ENCODE data around the gene CMSS1.

CMSS1 gene

GRCh38 chr3:99895131-99895696, 77.6 kb downstream of the CMSS1 start:
- H3K4me3 ChIP-seq (ENCODE audit: low read depth, low read length) = no peak overlapping the region
- no peak for DNase-seq (ENCODE audit: low read depth)
- no peak for TF ChIP-seq CTCF (IDR thresholded peaks at IDR 0.05; ENCODE audit: insufficient read depth, low read depth, low read length, missing control alignments)

GRCh38 chr3:99895703-99896441, 78.2 kb downstream of the CMSS1 start:
- no peak for DNase-seq (ENCODE audit: low read depth)
- TF ChIP-seq CTCF (IDR thresholded peaks at IDR 0.05; ENCODE audit: insufficient read depth, low read depth, low read length, missing control alignments) = no peak
- no peak overlapping the region for H3K4me3 ChIP-seq (ENCODE audit: low read depth, low read length)

GRCh38 chr3:99896482-99896881, 78.8 kb downstream of the CMSS1 start:
- H3K4me3 ChIP-seq (ENCODE audit: low read depth, low read length) = no peak overlapping the region
- DNase-seq (ENCODE audit: low read depth) = no peak
- TF ChIP-seq CTCF (IDR thresholded peaks at IDR 0.05; ENCODE audit: insufficient read depth, low read depth, low read length, missing control alignments) = no peak

GRCh38 chr3:99899603-99900002, 81.9 kb downstream of the CMSS1 start:
- H3K4me3 ChIP-seq (ENCODE audit: low read depth, low read length) = no peak overlapping the region
- TF ChIP-seq CTCF (IDR thresholded peaks at IDR 0.05; ENCODE audit: insufficient read depth, low read depth, low read length, missing control alignments) = no peak
- DNase-seq (ENCODE audit: low read depth) = no peak

- no peak for TF ChIP-seq CTCF (IDR thresholded peaks at IDR 0.05; ENCODE audit: insufficient read depth, low read depth, low read length, missing control alignments)
- no peak overlapping the region for H3K4me3 ChIP-seq (ENCODE audit: low read depth, low read length)
- no peak for DNase-seq (ENCODE audit: low read depth)
These were observed 82.6 kb downstream of the CMSS1 start for GRCh38 chr3:99900248-99900647.

- H3K4me3 ChIP-seq (ENCODE audit: low read depth, low read length) = no peak overlapping the region
- TF ChIP-seq CTCF (IDR thresholded peaks at IDR 0.05; ENCODE audit: insufficient read depth, low read depth, low read length, missing control alignments) = no peak
- no peak for DNase-seq (ENCODE audit: low read depth)
These were observed 83.7 kb downstream of the CMSS1 start for GRCh38 chr3:99901200-99901926.

All from GM12865 (cell line).